HG02943 (cell line): Measurements from ENCODE around the gene MRTFA.
"Not testable (repeated sequence)": the region's sequence is repeated elsewhere in the genome, so short reads cannot be mapped to it uniquely, and the experiment has no call there.

Experiments
- ATAC-seq: cut with Tn5 transposase; IDR thresholded peaks from one replicate; pipeline ENCODE4 v1.9.1; 2021; ENCODE audit warnings: mild to moderate bottlenecking, low read depth, moderate library complexity; ENCODE audit not compliant: unreplicated experiment

Gene MRTFA

GRCh38 chr22:40560994-40561515, 75.5 kb downstream of the MRTFA start:
- ATAC-seq: no peak

- no peak for ATAC-seq
These were observed 76.0 kb downstream of the MRTFA start for GRCh38 chr22:40560551-40560950.

GRCh38 chr22:40557972-40558371, 78.5 kb downstream of the MRTFA start:
- no peak for ATAC-seq

DNA sequence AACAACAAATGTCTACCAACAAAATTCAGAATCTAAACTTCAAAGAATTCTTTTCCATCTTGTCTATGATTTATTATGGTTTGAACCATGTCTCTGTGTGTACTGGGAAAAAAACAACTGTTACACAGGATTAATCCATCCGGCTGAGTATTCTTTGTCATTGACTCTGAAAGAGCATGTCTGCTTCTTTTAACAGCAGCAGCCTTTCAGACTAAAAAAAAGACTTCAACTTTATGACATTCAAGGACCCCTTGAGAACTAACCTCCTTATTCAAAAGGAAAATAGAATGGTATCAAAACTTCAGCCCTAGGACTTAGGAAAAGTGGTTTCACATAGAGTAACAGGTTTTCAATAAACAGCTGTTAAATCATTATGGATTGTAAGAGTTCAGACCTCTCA, 79.9 kb downstream of the MRTFA start:
- no peak for ATAC-seq

GRCh38 chr22:40554023-40554422, 82.5 kb downstream of the MRTFA start:
- not testable (repeated sequence) for ATAC-seq

DNA sequence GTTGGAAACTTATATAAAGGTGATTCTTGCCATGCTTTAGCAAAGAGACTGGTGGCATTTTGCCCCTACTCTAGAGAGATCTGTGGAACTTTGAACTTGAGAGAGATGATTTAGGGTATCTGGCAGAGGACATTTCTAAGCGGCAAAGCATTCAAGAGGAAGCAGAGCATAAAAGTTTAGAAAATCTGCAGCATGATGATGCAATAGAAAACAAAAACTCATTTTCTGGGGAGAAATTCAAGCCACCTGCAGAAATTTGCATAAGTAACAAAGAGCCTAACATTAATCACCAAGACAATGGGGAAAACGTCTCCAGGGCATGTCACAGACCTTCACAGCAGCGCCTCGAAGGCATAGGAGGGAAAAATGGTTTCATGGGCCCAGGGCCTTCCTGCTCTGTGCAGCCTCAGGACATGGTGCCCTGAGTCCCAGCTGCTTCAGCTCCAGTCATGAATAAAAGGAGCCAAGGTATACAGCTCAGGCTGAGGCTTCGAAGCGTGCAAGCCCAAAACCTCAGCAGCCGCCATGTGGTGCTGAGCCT, 83.4 kb downstream of the MRTFA start:
- no peak for ATAC-seq

- ATAC-seq: no peak
These were observed 84.4 kb downstream of the MRTFA start for GRCh38 chr22:40552070-40552469.

GRCh38 chr22:40547729-40548143, 88.8 kb downstream of the MRTFA start:
- no peak for ATAC-seq

DNA sequence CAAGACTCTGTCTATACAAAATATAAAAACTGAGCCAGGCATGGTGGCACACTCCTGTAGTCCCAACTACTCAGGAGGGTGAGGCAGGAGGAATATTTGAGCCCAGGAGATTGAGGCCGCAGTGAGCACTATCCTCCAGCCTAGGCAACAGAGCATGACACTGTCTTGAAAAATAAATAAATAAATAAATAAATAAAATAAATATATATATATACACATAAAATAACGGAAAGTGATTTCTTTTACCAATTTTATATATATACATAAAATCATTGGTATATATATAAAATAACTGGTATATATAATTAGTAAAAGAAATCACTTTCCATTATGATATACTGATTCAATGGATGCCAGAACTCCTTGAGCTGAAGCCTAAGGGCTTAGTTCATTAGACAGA, 91.8 kb downstream of the MRTFA start:
- no peak for ATAC-seq

DNA sequence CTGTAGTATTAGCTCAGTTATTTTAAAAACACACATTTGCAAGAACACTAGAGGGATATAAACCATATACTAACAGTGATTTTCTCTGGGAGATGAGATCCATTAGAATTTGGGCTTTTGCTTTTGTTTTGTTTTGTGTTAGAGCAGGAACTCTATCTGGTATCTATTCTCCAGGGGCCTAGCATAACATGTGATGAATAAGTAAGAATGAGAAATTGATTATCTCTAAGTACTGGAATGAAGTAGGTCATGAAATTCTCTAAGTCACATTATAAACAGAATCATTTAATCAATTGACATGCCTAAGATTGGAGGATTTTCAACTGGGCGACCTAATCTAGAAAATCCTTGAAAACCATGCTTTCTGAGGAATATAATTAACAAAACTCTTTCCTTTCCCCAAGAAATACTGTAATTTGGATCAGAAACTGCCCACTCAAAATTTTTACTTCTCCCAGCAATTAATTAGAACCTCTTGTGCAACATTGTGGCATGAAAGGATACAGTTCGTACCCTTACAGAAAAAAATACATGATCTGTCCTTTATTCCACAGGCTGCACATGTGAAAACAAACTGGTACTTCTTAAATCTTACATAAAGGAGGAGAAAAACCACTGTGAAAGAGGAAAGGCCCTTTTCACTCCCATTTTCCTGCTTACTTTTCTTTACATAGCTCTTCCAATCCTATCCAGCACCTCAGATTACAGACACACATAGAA, 93.5 kb downstream of the MRTFA start:
- ATAC-seq: no peak

DNA sequence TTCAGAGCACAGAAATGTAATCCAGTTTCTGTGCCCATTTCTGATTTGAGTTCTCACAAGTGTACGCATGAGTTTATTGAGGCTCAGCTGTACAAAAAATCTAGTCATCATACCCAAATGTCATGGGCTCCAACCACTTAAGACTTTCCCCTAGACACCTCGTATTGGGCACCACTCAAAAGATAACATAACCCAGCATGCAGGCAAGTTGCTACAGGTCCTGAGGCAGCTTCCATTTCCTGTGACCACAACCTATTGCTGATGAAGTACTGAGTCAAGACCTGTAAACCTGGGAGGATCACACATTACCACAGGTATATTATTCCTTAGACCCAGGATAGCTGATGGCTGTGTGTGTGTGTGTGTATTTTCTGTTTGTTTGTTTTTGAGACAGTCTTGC, 95.2 kb downstream of the MRTFA start:
- ATAC-seq: no peak

GRCh38 chr22:40540265-40540664, 96.3 kb downstream of the MRTFA start:
- no peak for ATAC-seq

DNA sequence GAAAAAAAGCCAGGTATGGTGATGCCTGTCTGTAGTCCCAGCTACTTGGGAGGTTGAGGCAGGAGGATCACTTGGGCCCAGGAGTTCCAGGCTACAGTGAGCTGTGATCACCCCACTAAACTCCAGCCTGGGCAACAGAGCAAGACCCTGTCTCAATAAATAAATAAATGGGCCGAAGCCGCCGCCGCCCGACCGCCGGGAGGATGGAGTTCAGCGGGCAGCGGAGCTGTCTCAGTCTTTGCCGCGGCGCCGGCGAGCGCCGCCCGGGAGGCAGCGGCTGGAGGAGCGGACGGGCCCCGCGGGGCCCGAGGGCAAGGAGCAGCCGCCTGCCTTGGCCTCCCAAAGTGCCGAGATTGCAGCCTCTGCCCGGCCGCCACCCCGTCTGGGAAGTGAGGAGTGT, 100.4 kb downstream of the MRTFA start:
- not testable (repeated sequence) for ATAC-seq

DNA sequence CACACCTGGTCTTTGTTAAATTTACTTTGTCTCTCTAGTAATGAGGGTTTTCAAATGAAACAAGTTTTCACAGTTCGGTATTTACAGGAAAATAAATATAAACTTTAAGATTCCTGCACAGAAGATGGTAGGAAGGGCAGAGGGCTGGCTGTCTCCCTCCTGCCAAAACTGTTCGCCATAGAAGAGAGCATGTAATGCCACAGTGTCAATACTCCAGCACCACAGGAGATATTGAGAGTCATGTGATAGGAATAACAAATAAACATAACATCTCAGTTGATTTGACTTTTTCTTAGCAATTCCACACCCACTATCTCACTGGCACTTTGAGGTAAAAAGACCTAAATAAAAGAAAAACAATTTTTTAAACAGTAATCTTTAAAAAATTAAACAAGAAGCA, 100.9 kb downstream of the MRTFA start:
- no peak for ATAC-seq

- ATAC-seq: no peak
These were observed 101.4 kb downstream of the MRTFA start for GRCh38 chr22:40535189-40535512.

- ATAC-seq: no peak
These were observed 101.9 kb downstream of the MRTFA start for GRCh38 chr22:40534379-40535188.

DNA sequence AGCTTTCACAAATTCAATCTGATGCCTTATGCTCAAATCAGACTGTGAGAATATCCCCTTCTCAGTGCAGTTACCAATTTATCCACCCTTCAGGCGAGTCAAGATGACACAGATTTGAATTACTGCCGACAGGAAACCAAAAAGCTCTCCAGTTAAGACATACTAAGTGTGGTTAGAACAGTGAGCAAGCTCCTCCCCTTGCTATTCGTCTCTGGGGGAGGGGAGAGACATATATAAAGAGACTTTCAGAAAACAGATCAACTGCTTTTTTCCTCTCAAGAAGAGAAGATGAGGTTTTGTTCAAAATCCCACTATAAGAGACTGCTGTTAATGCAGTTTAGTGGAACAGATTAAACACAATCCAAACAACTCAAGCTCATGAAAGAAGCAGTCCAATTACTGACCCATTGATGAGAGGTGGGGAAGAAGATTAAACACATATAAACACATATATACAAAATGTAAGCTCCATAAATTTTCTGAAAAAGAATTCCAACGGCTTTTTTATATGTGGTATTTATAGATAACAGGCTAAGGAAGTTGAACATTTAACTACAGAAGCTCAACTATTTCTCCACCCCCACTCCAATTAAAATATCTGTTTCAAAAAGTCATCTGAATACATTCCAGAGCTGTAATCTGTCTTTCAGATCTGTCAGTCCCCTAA, 102.7 kb downstream of the MRTFA start:
- no peak for ATAC-seq

DNA sequence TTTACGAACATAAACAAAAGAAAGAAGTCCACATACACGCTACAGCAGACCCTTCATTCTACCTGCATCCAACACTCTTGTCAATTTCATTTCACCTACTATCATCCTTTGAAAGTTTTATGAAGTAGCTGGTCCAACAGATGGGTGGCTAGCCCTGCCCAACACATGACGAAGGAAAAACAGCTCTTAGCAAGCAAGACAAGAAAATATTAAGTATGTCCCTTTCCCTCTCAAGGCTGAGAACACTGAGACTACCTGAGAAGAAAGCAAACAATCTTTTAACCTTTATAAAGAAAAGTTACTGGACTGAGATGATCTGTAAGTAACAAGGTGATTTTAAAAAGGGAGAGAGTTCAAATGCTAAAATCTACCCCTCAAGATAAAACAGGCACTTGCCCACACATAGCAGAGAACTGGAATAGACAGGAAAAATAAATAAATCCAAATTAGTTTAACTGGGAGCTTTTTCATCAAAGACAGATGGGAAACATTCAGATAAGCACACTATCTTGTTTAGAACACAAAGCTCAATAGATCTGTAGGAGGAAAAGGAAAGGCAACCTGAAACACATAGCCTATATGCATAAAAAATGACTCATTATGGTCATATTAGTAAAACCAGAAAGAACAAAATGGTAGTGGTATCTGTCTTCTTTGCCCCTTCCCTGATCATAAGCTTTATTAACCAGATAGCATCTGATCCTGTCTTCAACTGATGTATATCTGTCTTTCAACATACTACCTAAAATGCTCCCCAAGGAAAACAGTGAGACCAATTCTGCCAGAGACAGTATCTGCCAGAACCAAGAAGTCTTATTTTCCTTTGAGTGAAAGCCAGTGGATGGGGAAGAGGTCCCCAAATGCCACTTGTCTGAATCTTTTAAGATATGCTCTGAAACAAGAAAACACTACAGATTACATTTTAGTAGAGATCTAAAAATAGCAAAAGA, 104.3 kb downstream of the MRTFA start:
- no peak for ATAC-seq

DNA sequence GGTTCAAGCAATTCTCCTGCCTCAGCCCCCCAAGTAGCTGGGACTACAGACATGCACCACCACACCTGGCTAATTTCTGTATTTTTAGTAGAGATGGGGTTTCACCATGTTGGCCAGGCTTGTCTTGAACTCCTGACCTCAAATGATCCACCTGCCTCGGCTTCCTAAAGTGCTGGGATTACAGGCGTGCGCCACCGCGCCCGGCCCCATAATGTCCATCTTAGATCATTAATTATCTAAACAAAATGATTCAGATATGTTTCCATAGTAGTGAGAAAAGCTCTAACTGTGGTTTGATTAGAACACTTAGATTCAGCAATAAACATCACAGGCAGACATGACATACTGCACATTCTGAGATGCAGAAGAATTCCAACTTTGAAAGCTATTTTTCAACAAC, 106.1 kb downstream of the MRTFA start:
- ATAC-seq: not testable (repeated sequence)

DNA sequence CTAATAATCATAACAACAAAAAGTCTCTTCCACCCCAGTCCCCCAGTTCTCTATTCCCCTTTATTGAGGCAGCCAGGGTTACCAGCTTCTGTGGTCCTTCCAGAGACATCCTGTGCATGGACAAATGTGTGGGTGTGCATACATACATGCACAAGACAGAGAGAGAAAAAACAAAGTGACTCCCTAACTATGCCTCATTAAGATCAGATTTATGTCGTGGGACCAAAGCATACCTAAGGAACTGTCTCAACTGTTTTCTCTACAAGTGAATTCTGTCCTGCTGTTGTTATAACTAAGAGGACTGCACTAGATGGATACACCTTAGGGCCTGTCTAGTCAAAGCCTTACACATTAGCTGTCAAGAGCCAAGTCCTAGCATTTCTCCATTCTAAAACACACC, 106.7 kb downstream of the MRTFA start:
- ATAC-seq: no peak
